ENCODE measurements around the gene GORASP1. TPM values are rescaled to one million over a fixed set of nuclear protein-coding genes. Genes with fewer than 3 reads are reported as not detected.
A peak's percentile ranks its signal among the peaks of the same experiment; 100 is the strongest.

GORASP1 gene
- polyA plus RNA-seq, 1 donor from 2014 or later, result 55.6 TPM

- no peak overlapping the region for H3K9ac ChIP-seq (ENCODE audit: low read length)
- H2AFZ ChIP-seq (ENCODE audit: low read depth, low read length), result no peak overlapping the region
- H3K79me2 ChIP-seq (replicated peaks; ENCODE audit: insufficient read depth, low read length), result peaks cover 29% of the 10 kb centered on the region
- H3K4me3 ChIP-seq (ENCODE audit: low read length), result no peak overlapping the region
- no peak overlapping the region for H3K4me2 ChIP-seq (ENCODE audit: low read length)
- no peaks in the 10 kb centered on the region for H3K36me3 ChIP-seq (ENCODE audit: insufficient read depth, low read length)
- H3K27me3 ChIP-seq (ENCODE audit: insufficient read depth, low read depth, low read length), result no peaks in the 10 kb centered on the region
- H3F3A ChIP-seq (ENCODE audit: insufficient read depth, low read length, poor library complexity, severe bottlenecking), result no peaks in the 10 kb centered on the region
- H3K27ac ChIP-seq (ENCODE audit: low read length), result no peak overlapping the region
- no peaks in the 10 kb centered on the region for H3K9me2 ChIP-seq (ENCODE audit: insufficient read depth, low read length)
- no peak for TF ChIP-seq MXI1 (conservative IDR thresholded peaks at IDR 0.05; ENCODE audit: poor library complexity, severe bottlenecking)
- TF ChIP-seq TAF1 (IDR thresholded peaks at IDR 0.05; ENCODE audit: low read depth), result no peak
- TF ChIP-seq CTCF (IDR thresholded peaks at IDR 0.05; ENCODE audit: poor library complexity, severe bottlenecking), result peak; percentile 46
- no peaks in the 10 kb centered on the region for H3K9me3 ChIP-seq (ENCODE audit: low read length)
- no peaks in the 10 kb centered on the region for H4K20me1 ChIP-seq (ENCODE audit: insufficient read depth)
These were observed 42.2 kb downstream of the GORASP1 start for GRCh38 chr3:39065197-39065596.

GRCh38 chr3:39064646-39065045 lies 42.8 kb downstream of the GORASP1 start:
- TF ChIP-seq REST (IDR thresholded peaks at IDR 0.05; ENCODE audit: borderline replicate concordance), result no peak
- no peak for TF ChIP-seq EZH2 (IDR thresholded peaks at IDR 0.05; ENCODE audit: borderline replicate concordance, insufficient read depth, low read length, poor library complexity, severe bottlenecking)
- no peak for TF ChIP-seq RAD21 (conservative IDR thresholded peaks at IDR 0.05)
- no peak for TF ChIP-seq CTCF (IDR thresholded peaks at IDR 0.05; ENCODE audit: poor library complexity, severe bottlenecking)
- no peak for TF ChIP-seq TAF1 (IDR thresholded peaks at IDR 0.05; ENCODE audit: low read depth)
- no peak for TF ChIP-seq POLR2AphosphoS5 (IDR thresholded peaks at IDR 0.05)
- TF ChIP-seq MXI1 (conservative IDR thresholded peaks at IDR 0.05; ENCODE audit: poor library complexity, severe bottlenecking), result no peak
- TF ChIP-seq SMC3 (conservative IDR thresholded peaks at IDR 0.05; ENCODE audit: poor library complexity), result no peak
- no peak for TF ChIP-seq EP300 (conservative IDR thresholded peaks at IDR 0.05; ENCODE audit: poor library complexity, severe bottlenecking)
- Histone ChIP-seq H3K27me3 (ENCODE audit: insufficient read depth, low read depth, low read length) (no peaks in the 10 kb centered on the region), H3K27ac (ENCODE audit: low read length) (no peak overlapping the region), H3K79me2 (replicated peaks; ENCODE audit: insufficient read depth, low read length) (peaks cover 34% of the 10 kb centered on the region), H3K9ac (ENCODE audit: low read length) (no peak overlapping the region), H2AFZ (ENCODE audit: low read depth, low read length) (no peak overlapping the region), H3K9me2 (ENCODE audit: insufficient read depth, low read length) (no peaks in the 10 kb centered on the region), H3K4me2 (ENCODE audit: low read length) (no peak overlapping the region), H3K4me3 (ENCODE audit: low read length) (no peak overlapping the region), H3K36me3 (ENCODE audit: insufficient read depth, low read length) (no peaks in the 10 kb centered on the region), H3F3A (ENCODE audit: insufficient read depth, low read length, poor library complexity, severe bottlenecking) (no peaks in the 10 kb centered on the region), H4K20me1 (ENCODE audit: insufficient read depth) (no peaks in the 10 kb centered on the region), H3K9me3 (ENCODE audit: low read length) (no peaks in the 10 kb centered on the region)
